HG03196 (cell line): ENCODE measurements around the gene GALNT7.
"Not testable (repeated sequence)": the region's sequence is repeated elsewhere in the genome, so short reads cannot be mapped to it uniquely, and the experiment has no call there.

ENCODE experiments used
- ATAC-seq: cut with Tn5 transposase; IDR thresholded peaks from one replicate; pipeline ENCODE4 v1.9.1; 2021; ENCODE audit not compliant: unreplicated experiment

Gene GALNT7

DNA sequence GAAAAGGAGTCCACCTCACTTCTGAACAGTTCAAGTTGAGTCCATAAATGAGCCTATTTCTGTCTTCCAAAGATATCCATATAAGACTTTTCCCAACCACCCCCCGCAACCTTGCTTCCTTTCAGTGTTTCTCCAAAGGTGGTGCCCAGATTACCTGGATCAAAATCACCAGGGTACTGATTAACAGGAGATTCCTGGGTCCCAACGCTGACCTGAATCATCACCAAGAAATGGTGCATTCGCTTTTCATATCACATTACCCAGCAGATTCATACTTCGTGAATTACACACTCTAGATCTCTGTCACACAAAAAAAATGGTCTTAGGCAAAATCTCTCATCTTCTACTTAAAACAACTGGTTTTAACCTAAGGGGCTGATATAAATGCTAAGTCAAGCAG, 2.1 kb upstream of the GALNT7 start:
- ATAC-seq, result no peak

DNA sequence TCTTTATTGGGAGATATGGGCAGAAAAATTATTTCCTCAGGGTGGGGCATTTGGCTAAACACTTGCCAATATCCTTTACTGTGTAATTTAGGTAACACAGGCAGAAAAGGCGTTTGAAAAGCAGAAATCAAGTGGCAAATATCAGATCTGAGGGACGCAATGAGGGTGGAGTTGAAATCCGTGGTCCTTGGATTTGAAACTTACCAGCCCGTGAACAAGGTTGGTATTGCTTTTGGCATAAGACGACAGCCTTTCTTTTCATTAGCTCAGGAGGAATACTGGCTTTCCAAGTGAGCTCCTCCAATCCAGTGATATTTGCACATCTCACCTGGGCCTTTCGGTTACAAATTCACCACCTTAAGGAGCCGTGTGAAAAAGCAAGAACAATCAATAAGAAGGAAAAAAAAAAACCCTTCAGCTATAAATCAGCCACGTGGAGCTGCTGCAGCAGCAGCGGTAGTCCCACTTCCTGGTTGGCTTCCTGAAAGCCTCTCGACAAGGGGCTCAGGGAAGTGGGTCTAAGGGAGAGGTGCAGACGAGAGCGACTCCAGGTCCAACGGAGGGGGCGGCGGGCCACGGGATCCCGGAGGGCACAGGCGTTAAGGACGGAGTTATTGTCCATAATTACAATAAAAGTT, 734 bp upstream of the GALNT7 start:
- ATAC-seq, result peak; percentile 19

DNA sequence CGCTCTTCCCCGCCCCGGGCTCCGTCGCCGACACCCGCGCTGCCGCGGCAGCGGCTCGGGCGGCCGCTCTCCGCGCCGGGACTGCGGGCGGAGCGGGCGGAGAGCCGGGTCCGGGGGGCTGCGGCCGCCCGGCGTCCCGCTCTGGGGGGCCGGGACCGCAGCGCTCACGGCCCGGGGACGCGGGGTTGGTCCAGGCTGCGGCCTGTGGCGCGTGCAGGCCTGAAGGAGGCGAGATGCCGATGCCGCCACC, 492 bp downstream of the GALNT7 start:
- no peak for ATAC-seq

DNA sequence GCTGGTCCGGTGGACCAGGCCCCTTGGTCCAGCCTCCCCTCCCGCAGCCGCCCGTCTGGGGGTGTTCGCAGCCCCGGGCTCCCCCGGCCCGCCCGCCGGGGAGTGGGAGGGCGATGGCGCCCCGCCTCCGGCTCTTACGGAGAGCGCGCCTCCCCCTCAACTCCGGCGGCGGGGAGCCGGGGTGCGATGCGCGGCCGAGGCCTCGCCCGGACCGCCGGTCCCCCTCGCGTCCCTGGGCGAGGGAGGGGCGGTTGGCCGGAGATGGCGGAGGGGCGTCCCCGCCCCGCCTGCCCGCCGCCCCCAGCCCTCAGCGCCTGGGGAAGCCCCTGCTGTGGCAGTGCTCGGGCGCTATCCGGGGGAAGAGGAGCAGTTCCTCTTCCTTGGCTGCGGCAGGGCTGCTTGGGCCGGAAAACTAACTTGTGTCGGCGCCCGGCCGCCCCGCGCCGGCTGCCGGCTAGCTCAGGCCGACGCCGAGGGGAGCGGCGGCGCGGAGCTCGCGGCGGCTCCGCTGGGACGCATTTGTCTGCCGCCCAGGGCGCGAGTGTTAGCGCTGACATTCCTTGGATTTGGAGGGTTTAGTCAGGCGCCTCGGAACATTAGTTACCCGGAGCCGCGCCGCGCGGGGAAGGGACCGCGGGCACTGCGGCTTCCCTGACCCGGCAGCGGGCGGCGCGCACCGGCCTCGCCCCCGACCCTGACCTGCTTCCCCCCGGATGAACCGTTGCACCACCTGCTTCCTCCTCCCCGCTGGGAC, 994 bp downstream of the GALNT7 start:
- ATAC-seq, result peak; percentile 61

DNA sequence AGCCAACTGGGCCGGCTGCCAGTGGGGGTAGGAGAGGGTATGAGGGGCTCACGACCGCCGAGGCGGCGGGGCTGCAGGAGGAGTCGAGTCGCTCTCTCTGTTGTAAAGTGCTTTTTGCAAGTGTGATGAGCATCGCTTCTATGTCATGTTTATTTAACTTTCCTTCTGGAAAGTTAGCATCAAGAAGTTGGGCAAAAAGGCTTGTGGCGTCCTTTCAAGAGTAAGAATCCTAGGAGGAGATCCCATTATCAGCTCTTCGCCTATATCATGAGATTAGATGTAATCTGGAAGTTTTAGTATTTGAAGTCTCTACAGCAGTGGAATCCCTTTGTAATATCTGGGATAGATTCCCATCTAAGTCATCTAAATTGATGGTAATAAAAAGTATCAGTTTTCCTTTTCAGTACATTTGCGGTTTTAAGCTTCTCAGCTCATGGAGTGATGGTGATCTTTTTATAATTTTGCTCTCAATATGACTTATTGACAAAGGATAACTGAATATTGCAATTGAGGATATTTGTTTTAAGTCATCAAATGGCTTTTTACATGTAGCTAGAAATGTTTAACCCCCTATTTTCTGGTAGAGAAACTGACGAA, 1.7 kb downstream of the GALNT7 start:
- ATAC-seq, result no peak

DNA sequence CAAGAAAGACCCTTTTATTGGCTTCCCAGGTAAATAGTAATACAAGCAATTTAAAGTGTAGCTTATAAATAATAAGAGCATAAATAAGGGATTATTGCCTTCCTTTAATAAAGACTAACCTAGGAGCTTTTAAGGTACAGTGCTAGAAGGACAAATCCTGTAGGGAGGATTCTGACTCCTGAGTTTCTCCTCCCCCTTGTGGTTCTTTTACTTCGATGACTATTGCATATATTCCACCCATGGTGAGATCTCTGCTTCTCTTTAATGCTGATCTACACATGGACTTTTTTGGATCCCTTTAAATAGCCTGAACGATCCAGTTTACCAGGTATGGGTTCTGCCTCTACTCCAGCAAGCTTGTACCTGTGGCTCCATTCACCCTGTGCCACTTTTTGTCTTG, 2.5 kb downstream of the GALNT7 start:
- no peak for ATAC-seq

DNA sequence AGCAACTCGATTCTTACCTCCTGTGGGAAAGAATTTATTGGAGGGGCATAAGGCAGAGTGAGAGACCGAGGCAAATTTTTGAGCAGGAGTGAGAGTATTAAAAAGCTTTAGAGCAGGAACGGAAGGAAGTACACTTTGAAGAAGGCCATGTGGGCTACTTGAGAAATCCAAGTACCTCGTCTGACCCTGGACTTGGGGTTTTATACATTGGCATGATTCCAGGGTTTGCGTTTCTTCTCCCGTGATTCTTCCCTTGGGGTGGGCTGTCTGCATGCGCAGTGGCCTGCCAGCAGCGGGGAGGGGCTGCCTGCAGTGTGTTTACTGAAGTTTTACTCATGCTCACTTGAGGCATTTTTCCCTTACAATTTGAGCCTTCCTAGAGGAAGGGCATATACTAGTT, 3.4 kb downstream of the GALNT7 start:
- ATAC-seq, result no peak

DNA sequence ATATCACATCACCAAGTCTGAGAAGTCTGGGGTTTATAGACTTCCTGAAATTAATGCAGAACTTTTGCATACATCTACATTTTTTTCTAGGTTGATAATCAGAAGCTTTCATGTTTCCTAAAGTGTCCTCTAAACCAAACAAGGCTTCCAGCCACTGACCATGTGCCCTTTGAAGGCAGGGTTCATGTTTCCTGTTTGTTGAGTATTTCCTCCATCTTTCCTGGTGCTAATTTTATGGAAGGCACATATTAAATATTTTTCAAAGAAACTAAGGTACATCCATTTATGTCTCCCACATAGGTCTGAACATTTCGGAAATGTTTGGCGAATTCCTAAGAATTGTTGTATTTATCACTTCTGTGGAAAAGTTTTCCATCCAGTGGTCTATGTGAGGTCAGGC, 5.6 kb downstream of the GALNT7 start:
- ATAC-seq, result no peak

DNA sequence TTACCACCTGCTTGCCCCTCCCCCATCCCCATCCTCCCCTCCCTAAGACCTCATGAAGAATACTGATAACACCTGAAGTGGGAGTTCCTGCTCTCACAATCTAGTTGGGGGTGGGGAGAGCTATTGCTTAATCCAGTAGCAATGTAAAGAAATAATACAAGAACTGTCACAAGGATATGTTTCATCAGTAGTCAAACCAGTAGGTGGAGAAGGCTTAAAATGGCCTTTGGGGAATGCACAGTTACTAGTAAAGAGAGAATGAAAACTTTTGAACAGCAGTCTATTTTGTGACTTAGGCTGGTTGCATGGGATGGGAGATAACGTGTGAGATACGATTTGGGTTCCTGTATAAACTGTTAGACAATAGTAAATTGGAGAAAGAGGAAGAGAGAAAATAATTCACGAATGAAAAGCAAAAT, 6.0 kb downstream of the GALNT7 start:
- ATAC-seq, result no peak

DNA sequence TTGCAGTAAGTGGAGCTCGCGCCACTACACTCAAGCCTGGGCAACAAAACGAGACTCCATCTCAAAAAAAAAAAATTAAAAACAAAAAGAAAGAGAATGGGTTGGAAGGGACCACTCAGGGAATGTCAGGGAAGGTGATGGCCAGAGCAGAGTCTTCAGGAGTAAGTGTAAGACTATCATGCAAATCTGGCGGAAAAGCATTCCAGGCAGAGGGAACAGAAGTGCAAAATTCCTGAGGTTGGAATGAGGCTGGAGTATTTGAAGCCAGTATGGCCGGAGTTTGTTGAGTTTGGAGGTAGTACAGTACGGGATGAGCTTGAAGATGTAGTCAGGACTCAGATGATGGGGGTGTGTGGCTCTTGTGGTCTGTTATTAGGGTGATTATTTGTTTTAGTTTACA, 7.4 kb downstream of the GALNT7 start:
- ATAC-seq, result no peak

DNA sequence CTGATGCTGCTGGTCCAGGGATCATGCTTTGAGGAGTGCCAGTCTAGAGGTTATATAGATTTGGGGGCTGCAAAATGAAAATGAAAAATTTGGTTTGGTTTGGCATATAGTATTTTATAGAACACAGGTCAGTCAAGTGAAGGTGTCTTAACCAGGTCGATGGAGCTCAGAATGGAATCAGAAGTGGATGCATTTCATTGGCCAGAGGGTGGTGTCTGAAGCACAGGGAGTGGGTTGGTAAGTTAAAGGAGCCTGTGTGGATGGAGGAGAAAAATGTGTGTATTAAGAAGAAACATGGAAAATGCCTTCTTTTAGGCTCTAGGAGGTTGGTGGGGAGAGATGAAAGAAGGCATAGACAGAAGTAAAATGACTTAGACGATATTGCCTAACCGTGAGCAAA, 8.6 kb downstream of the GALNT7 start:
- ATAC-seq, result no peak

DNA sequence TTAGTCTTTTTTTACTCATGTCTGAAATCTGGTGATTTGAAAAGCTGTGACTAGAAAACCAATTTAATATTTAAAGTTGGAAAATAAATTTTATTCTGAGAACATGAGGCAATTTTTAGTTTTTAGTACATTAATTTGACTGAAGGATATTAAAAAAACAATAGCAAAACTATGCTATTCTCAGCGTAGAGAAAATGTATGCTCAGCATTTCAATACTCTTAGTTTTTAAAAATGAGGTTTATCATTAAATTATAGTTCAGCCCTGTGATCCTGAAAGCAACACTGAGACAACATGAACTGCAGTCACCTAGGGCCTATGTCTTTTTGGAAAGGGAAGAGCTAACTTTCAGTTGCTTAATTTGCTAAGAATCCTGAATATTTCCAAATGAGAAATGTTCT, 9.5 kb downstream of the GALNT7 start:
- ATAC-seq, result no peak

DNA sequence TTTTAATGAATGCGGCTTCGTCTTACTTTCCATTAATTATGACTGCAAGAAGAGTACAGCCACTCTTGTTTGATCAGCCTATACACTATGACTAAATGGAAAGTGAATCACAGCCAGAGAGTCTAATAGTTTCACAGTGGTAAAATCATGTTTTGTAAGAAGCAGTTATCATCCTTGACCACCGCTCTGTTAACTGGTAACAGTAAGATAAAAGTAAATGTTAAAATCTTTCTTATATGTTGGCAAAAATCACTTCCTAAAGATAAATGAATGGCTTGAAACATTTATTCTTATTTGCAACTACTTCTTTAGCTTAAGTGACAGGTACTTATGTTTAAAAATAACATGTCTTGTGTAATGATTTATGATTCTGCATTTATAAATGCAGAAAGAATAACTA, 13.2 kb downstream of the GALNT7 start:
- no peak for ATAC-seq

DNA sequence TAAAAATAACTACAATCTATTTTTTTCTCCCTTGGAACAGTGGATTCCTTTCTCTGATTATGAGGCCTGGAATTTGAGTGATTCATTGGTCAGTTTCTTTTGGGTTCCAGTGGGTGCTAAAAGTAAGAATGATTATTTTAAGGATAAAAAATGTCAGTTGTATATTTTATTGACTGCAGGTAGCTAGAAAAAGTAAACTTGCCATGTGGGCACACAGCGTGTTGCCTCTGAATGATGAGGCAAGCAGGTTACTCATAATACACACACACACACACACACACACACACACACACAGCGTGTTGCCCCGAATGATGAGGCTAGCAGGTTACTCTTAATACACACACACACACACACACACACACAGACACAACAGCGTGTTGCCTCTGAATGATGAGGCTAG, 13.8 kb downstream of the GALNT7 start:
- ATAC-seq, result no peak

DNA sequence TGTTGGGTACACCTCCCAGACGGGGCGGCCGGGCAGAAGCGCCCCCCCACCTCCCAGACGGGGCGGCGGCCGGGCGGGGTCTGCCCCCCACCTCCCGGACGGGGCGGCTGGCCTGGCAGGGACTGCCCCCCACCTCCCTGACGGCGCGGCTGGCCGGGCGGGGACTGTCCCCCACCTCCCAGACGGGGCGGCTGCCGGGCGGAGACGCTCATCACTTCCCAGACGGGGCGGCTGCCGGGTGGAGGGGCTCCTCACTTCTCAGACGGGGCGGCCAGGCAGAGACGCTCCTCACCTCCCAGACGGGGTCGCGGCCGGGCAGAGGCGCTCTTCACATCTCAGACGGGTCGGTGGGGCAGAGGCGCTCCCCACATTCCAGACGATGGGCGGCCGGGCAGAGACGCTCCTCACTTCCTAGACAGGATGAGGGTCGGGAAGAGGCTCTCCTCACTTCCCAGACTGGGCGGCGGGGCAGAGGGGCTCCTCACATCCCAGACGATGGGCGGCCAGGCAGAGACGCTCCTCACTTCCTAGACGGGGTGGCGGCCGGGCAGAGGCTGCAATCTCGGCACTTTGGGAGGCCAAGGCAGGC, 15.1 kb downstream of the GALNT7 start:
- not testable (repeated sequence) for ATAC-seq

DNA sequence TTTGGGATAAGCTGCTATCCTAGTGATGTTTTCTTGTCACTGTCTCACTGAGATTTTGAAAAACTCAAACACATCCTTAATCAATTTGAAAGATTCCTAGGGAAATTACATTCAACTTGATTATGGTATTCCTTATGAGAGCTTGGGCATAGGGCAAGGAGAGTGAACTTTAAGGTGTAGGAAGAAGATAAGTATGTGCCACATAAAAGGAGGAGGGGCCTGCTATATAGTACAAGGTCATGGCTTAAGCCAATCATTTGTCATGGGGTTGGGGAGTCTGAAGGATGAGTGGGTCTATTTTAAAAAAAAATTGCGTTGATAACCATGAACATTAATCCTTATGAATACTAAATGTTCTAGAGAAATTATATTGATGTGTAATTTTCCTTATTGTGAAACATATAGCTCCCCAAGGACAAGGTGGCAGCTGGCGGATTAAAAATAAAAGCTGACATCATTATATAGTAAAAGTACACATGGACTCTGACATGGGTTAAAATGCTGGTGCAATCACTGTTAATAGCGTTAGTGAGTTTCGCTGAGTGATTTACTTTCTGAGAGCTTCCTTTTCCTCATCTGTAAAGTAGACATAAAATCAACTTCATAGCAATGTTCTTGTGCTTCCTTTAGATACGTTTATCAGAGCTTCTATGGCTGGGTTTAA, 17.4 kb downstream of the GALNT7 start:
- ATAC-seq, result no peak

DNA sequence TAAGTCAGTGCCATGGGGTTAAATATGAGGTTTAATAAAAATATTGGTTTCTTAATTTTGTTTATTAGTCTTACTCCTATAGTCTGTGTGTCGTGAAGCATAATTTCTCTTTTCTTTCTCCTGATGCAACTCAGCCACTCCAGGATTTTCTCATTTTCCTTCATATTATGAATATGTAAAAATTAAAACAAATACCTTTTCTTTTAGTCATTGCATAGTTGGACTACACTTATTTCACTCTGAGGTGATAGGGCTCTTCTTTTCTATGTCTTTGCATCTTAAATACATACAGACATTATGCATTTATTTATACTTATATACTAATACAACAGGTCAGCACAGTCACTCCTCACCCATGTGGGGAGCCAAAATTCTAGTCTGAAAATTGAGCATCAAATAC, 19.1 kb downstream of the GALNT7 start:
- ATAC-seq, result no peak

DNA sequence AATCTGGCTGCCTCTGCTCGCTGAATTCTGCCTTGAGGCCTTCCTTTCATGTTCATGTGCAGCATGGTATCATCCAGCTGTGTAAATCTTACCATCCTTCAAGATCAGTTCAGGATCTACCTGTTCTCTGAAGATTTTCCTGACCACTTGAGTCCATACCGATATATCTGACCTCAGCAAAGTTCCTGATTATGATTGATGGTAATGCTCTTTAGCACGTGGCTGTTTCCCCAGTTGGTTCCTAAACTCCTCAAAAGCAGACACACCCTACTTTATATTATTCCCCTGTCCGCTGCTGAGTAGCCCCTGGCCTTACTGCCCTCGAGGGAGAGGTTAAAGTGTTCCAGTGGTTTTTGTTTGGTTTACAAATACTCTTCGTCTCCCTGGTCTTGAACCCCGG, 20.0 kb downstream of the GALNT7 start:
- ATAC-seq, result no peak

DNA sequence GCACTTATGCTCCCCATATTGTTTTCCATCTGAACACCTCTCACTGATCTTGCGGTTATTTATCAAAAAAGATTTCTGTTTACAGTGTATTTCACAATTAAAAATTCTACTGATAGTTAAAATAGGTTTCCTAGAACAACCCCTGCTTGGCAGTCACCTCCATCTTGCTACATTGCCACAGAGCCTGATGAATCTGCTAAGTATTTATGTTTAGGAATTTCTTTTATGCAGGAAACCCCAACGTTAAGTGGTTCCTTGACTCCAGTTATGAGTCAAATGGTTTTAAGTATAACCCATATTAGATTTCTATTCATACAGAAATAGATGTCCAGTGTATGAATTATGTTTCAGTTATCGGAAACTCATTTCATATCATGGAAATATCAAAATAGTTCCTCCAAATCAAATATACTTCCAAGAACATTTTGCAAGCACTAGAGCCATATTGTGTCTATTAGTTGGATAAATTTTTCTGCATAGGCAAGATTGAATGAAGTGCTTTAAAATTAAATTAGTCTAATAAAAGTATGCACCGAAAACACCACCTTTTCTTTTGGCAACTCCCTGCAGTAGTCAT, 20.6 kb downstream of the GALNT7 start:
- ATAC-seq, result no peak

DNA sequence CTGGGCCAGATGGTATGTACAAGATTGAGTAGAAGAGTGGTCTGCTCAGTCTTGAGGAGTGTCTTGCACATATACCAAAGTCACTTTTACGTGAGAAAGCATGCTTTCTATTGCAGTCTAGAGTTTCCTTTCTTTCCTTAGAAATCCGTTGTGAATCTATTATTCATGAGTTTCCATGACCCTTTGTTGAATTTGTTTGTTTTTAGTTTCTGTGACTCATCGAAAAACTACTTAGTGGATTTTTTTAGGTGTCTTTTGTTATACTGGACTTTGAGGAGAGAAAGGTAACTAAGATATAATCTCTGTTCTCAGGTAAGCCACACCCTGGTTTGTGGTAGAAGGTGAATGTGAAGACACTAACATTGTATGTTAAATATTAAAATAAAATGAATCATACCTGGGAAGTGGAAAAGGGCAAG, 23.0 kb downstream of the GALNT7 start:
- no peak for ATAC-seq

DNA sequence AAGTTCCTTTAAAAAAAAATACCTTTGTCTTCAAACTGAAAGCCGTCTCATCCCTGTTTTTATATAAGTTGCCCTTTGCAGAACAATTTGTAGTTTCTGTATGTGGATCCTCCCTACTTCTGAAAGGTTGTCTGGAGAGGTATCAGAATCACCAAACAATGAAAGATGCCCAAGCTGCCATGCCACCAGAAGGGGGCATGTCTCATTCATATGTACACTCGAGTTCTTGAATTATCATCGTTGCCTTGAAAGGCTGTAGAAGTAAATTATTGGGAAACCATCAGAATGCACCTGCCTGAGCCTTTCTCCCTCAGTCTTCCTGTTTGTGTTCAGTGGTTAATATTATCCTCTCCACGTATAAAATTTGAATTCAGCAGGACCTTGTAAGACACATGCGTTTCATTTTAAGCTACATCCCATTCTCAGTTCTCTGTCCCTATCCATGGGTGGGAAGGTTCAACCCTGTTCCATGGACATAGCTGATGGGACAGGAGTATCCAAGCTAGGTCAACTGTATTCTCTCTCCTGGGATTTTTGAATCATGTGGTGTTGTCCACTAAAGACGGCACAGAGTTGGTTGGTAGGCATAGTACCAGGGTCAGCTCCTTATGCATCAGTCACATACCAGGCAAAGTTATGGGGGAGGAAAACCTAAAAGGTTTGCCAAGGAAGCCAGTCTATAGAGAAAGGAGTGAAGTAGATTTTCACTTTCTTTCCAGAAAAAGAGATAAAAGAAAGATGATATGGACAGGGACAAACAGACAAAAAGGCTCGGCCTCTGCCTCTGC, 24.0 kb downstream of the GALNT7 start:
- ATAC-seq, result no peak
